ENCODE results near the gene ARHGAP44. TPM values are rescaled to one million over a fixed set of nuclear protein-coding genes. Genes with fewer than 3 reads are reported as not detected.

Gene ARHGAP44
- total and polyA plus RNA-seq, 9 of the 15 experiments (the other 6 are each of a cell fraction or from before 2014, with no cell fraction given), result 0.01 to 0.68 (median 0.07) TPM; not detected in 1

DNA sequence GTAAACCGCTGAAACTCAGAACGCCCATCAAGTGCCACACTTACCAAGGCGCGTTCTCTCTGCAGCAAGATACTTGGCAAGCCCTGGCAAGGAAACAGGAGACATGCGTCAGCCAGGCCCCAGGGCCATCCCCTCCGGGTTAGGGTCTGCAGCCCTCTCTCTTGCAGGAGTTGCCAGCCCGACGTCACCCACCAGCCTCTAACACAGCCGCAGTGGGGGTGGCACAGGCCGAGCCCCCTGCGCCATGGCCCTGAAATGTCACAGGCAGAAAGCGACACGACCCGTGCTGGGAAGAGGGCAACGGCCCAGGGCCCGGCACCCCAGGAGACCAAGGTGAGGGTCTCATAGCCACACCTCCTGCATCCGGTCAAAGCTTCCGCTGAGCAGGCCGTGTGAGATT, 206.6 kb downstream of the ARHGAP44 start:
- BruUV-seq (replicated peaks), result no TSS peak
- no peaks in the 10 kb centered on the region for H3K9me1 ChIP-seq (ENCODE audit: control insufficient read depth, insufficient read depth, low read length)
- H3K9me3 ChIP-seq (replicated peaks; ENCODE audit: control insufficient read depth, insufficient read depth, low read depth, low read length), result no peaks in the 10 kb centered on the region
- H3K36me3 ChIP-seq (ENCODE audit: control insufficient read depth, insufficient read depth, low read length), result peaks cover 94% of the 10 kb centered on the region; the same call in 2 of the 3 replicates
- peak; percentile 31; the same call in 1 of the 2 replicates for TF ChIP-seq RBFOX2 (IDR thresholded peaks at IDR 0.05; ENCODE audit: low read depth, low read length)
- TF ChIP-seq POLR2G (IDR thresholded peaks at IDR 0.05; ENCODE audit: low read depth, low read length), result 0 out of 2 replicates have a peak, but pooled peaks have one; percentile 24
- TF ChIP-seq BACH1 (tag; IDR thresholded peaks at IDR 0.05), result no peak
- no peak for TF ChIP-seq ZNF507 (tag; conservative IDR thresholded peaks at IDR 0.05)
- no peak for ATAC-seq
- CTCF ChIA-PET (ENCODE audit: low intra/inter-chr PET ratio), result no interaction called here
- intact Hi-C loops (cut with micrococcal nuclease), result no loop called here
- no peak for FAIRE-seq
- WGBS (ENCODE audit: insufficient coverage, low coverage, missing lambda C conversion rate), result 93% methylated on average over 8 of the region's 19 CpGs
- no peaks in the 10 kb centered on the region for H4K20me1 ChIP-seq (replicated peaks; ENCODE audit: control insufficient read depth, insufficient read depth, low read length)
- H3K4me2 ChIP-seq (ENCODE audit: insufficient read depth, low read length), result no peak overlapping the region
- no peak overlapping the region for H3K4me3 ChIP-seq
- no peak overlapping the region for H2AFZ ChIP-seq (ENCODE audit: low read depth, low read length)
- H3K79me2 ChIP-seq (ENCODE audit: control insufficient read depth, insufficient read depth, low read length), result no peaks in the 10 kb centered on the region
- POLR2A ChIA-PET, result interaction anchor here (1.0 kb wide), 1 partner anchor 12 kb away, joined by 3 read pairs; no protein-coding TSS in a partner anchor
- in situ Hi-C loops (cut with MboI), result no loop called here
- H3K27me3 ChIP-seq (ENCODE audit: control insufficient read depth in 2 of 2, insufficient read depth in 2 of 2, low read length in 2 of 2), result no peaks in the 10 kb centered on the region
- DNase-seq (ENCODE audit: extremely low read depth in 1 of 4, low spot score in 3 of 4), result no peak
- H3K27ac ChIP-seq (ENCODE audit: extremely low read depth, low read depth, low read length), result no peak overlapping the region
- H3K4me1 ChIP-seq (replicated peaks in 1 of 2; ENCODE audit: control insufficient read depth in 2 of 2, insufficient read depth in 2 of 2, low read length in 2 of 2), result no peaks in the 10 kb centered on the region
- no peak overlapping the region for H3K9ac ChIP-seq (ENCODE audit: insufficient read depth in 1 of 2, low read depth in 2 of 2, low read length in 2 of 2)

DNA sequence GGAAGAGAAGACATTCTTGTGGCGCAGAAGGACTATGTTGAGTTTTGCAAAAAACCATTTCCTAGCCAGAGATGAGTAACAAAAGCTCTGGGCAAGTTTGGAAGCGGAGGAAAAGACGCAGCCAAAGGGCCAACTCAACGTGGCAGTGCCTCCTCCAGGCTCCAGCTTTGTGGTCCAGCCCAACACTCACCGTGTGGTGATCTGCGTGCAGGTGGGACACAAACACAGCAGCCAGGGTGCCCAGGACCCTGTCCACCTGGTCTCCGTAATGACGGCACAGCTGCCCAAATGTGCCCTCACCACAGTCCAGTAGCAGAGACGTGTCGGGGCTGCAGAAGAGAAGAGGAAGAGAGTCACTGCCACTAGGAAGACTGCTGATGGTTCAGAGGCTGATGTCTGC, 207.1 kb downstream of the ARHGAP44 start:
- BruUV-seq (replicated peaks), result no TSS peak
- Histone ChIP-seq H3K4me1 (replicated peaks in 1 of 2; ENCODE audit: control insufficient read depth in 2 of 2, insufficient read depth in 2 of 2, low read length in 2 of 2) (no peaks in the 10 kb centered on the region), H3K4me3 (no peak overlapping the region), H3K9ac (ENCODE audit: insufficient read depth in 1 of 2, low read depth in 2 of 2, low read length in 2 of 2) (no peak overlapping the region), H3K4me2 (ENCODE audit: insufficient read depth, low read length) (no peak overlapping the region), H3K27ac (ENCODE audit: extremely low read depth, low read depth, low read length) (no peak overlapping the region), H3K9me1 (ENCODE audit: control insufficient read depth, insufficient read depth, low read length) (no peaks in the 10 kb centered on the region), H3K79me2 (ENCODE audit: control insufficient read depth, insufficient read depth, low read length) (no peaks in the 10 kb centered on the region), H2AFZ (ENCODE audit: low read depth, low read length) (no peak overlapping the region), H3K9me3 (replicated peaks; ENCODE audit: control insufficient read depth, insufficient read depth, low read depth, low read length) (no peaks in the 10 kb centered on the region), H3K36me3 (ENCODE audit: control insufficient read depth, insufficient read depth, low read length) (peaks cover 95% of the 10 kb centered on the region; the same call in 2 of the 3 replicates), H4K20me1 (replicated peaks; ENCODE audit: control insufficient read depth, insufficient read depth, low read length) (no peaks in the 10 kb centered on the region), H3K27me3 (ENCODE audit: control insufficient read depth in 2 of 2, insufficient read depth in 2 of 2, low read length in 2 of 2) (no peaks in the 10 kb centered on the region)
- DNase-seq (ENCODE audit: extremely low read depth in 1 of 4, low spot score in 3 of 4), result no peak
- intact Hi-C loops (cut with micrococcal nuclease), result no loop called here
- TF ChIP-seq POLR3A (IDR thresholded peaks at IDR 0.05; ENCODE audit: borderline replicate concordance, extremely low read depth, insufficient read depth, insufficient read length), result no peak
- no peak for TF ChIP-seq SETDB1 (IDR thresholded peaks at IDR 0.05; ENCODE audit: low read length)
- in situ Hi-C loops (cut with MboI), result no loop called here
- 93% methylated on average over 8 of the region's 10 CpGs for WGBS (ENCODE audit: insufficient coverage, low coverage, missing lambda C conversion rate)
- ChIA-PET POLR2A (interaction anchor here (0.7 to 1.0 kb wide), 2 partner anchors 11 to 34 kb away, joined by 3 read pairs; no protein-coding TSS in a partner anchor), CTCF (ENCODE audit: low intra/inter-chr PET ratio) (no interaction called here)
- no peak for ATAC-seq
- FAIRE-seq, result no peak

Data from K562 (cell line).